Activated CD4-positive, alpha-beta T cell treated with anti-CD3 and anti-CD28 coated beads for 48 hours (primary cell): ENCODE results near the gene OPN3.

Source experiments
- DNase-seq: peaks from one replicate; pipeline ENCODE4 v3.0.0-alpha.2; 2020

The OPN3 gene

GRCh38 chr1:241614572-241614971 lies 25.6 kb downstream of the OPN3 start:
- DNase-seq = no peak

GRCh38 chr1:241614144-241614543 lies 26.0 kb downstream of the OPN3 start:
- no peak for DNase-seq

- no peak for DNase-seq
These were observed 27.4 kb downstream of the OPN3 start for GRCh38 chr1:241612533-241613477.

- DNase-seq = no peak
These were observed 28.4 kb downstream of the OPN3 start for GRCh38 chr1:241611736-241612135.

- no peak for DNase-seq
These were observed 29.1 kb downstream of the OPN3 start for GRCh38 chr1:241611063-241611462.

GRCh38 chr1:241610056-241610815 lies 29.9 kb downstream of the OPN3 start:
- no peak for DNase-seq

- DNase-seq = no peak
These were observed 31.7 kb downstream of the OPN3 start for GRCh38 chr1:241608379-241609033.

GRCh38 chr1:241607497-241607896 lies 32.7 kb downstream of the OPN3 start:
- DNase-seq = no peak

- DNase-seq = no peak
These were observed 33.6 kb downstream of the OPN3 start for GRCh38 chr1:241606544-241606943.

GRCh38 chr1:241605146-241605805 lies 34.9 kb downstream of the OPN3 start:
- DNase-seq = no peak

GRCh38 chr1:241603731-241604245 lies 36.4 kb downstream of the OPN3 start:
- DNase-seq = no peak

GRCh38 chr1:241600496-241600901 lies 39.7 kb downstream of the OPN3 start:
- DNase-seq = no peak

GRCh38 chr1:241598249-241598648 lies 41.9 kb downstream of the OPN3 start:
- no peak for DNase-seq

GRCh38 chr1:241596633-241597032 lies 43.5 kb downstream of the OPN3 start:
- no peak for DNase-seq

- DNase-seq = no peak
These were observed 47.0 kb downstream of the OPN3 start for GRCh38 chr1:241593186-241593585.

GRCh38 chr1:241592273-241592958 lies 47.8 kb downstream of the OPN3 start:
- no peak for DNase-seq

GRCh38 chr1:241591736-241592135 lies 48.4 kb downstream of the OPN3 start:
- DNase-seq = no peak

- DNase-seq = no peak
These were observed 48.9 kb downstream of the OPN3 start for GRCh38 chr1:241591317-241591716.

GRCh38 chr1:241590719-241591118 lies 49.5 kb downstream of the OPN3 start:
- DNase-seq = no peak

- no peak for DNase-seq
These were observed 50.6 kb downstream of the OPN3 start for GRCh38 chr1:241589521-241589920.

- no peak for DNase-seq
These were observed 53.2 kb downstream of the OPN3 start for GRCh38 chr1:241586905-241587512.

- no peak for DNase-seq
These were observed 57.2 kb downstream of the OPN3 start for GRCh38 chr1:241582921-241583321.
